Measurements from ENCODE around the gene PRKAG1.

The PRKAG1 gene

DNA sequence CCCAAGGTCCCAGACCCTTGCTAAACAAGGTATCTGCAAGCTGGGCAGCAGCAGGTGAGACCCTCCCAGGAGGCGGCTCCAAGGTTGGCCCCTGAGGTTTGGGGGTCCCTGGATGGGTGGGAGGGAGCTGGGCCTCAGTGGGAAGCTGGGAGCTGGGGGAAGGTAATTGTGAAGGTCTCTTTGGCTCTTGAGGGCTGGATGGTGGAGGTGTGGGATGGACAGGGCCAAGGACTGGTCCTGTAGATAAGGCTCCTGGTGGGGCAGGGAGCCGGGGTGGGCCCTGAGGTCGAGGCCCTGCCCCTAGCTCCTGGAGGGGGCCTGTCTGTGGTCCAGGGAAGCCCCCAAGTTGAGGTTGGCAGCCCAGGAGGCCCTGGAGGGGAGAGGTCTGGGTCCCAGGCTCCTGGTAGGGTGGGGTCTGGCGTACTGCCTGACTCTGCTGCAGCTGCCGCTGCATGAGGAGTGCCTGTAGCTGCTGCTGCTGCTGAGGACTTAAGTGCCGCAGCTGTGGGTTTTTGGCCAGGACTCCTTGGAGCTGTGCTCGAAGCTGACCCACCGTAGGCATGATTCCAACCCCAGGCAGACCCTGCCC is 13.1 kb upstream of the PRKAG1 start:
- no peak for DNase-seq (ENCODE audit: low spot score)

DNA sequence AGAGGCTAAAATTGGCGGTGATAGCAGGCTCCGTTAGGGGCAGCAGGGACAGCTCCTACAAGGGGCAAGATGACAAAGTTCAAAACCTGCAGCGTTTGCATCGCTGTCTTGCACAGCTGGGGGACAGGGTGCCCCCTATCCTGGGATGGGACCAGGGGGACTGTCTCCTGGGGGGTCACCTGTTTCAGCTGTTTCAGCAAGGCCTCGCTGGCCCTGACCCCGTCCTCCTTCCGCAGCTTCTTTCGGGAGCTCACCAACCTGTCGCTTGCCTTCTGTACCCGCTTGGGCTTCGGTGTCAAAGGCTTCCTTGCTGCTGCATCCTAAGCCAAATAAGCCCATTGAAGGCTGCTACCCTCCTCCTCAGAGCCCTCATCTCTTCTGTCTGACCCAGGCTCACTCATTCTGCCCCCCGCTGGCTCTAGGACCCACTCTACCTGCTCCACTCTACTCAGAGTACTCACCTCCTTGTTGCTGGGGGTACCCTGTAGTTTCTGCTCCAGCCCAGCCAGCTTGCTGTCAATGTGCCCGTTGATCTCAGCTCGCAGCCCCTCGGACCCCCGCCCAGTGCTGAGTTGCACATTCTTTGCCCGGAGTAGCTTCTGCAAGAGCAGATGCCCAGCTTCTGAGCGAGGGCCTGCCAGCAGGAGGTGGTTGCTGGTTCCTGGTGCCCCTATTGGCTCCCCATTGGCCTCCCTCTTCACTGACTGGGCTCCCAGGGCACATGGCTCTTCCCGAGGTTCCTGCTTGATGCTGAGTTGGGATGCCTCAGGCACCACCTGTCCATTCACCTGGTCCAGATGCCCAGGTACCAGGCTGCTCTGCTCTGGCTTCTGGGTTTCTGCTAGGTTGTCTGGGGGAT is 12.4 kb upstream of the PRKAG1 start:
- DNase-seq (ENCODE audit: low spot score), result no peak

DNA sequence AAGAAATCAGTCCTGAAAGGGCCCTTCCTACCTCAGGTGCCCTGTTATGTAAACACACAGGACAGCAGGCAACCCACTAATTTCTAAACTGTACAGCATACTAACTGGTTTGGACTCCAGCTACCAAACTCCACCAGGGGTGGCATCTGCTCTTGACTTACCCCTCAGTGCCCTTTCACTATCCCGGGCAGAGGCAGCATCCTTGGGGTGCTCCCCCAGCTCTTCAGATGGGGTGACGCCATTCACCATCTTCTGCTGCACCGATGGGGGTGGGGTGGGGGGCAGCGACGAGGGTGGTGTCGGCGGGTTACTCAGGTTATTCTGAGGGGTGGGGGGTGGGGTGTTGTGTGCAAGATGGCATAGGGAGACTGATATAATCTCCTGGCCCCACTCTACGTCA is 11.5 kb upstream of the PRKAG1 start:
- no peak for DNase-seq (ENCODE audit: low spot score)

DNA sequence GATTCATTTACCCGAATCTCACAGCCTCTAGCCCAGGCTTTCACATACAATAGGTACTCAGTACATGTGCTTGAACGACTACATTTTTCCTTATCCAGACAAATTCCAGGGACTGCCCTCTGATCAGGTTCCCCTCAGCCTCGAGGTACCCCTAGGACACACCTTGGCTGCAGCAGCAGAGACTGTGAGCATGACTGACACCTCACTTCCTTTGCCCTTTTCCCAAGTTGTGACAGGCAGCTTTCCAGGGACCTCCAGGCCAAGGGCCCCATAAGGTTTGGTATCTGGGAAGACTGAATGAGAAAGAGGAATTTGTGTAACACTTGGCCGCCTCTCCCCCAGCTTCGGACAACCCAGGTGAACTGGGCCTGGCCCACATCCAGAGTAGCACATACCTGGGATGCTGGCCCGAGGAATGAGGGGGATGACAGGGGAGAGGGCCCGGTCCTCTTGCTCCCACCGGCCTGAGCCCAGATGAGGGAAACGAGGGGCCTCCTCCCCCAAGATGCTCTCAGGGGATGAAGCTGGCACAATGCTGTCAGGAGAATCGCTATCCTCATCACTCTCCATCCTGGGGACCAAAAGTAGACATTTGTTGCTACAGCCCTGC is 10.2 kb upstream of the PRKAG1 start:
- no peak for DNase-seq (ENCODE audit: low spot score)

DNA sequence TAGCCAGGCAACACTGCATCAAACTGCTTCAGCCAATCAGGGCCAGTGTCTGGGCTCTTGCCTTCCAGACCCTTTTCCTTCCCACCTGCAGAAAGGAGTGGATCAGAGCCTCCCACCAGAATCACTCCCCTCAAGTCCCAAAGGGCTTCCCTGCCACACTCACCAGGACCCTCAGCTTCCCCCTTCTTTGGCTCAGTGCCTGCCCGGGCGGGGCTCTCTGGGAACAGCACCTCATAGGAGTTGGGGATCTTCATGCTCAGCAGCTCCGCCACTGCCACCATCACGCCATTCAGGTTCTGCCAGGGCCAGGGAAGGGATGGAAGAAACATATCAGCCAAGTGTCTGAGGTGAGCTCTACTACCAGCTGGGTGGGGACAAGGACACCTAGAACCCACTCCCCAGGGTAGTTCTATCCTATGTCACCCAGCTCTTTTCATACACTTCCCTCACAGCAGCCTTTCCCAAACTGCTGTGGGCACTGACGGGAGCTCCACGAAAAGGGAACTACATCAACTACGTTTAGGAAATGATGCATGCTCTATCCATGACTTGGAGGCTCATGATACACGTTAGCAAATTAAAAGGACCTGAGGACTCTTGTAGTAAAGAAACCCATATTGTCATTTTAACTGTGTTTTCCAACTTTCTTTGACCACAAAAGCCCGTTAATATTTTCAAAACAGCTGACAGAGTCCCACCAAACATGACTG is 9.4 kb upstream of the PRKAG1 start:
- DNase-seq (ENCODE audit: low spot score), result no peak

DNA sequence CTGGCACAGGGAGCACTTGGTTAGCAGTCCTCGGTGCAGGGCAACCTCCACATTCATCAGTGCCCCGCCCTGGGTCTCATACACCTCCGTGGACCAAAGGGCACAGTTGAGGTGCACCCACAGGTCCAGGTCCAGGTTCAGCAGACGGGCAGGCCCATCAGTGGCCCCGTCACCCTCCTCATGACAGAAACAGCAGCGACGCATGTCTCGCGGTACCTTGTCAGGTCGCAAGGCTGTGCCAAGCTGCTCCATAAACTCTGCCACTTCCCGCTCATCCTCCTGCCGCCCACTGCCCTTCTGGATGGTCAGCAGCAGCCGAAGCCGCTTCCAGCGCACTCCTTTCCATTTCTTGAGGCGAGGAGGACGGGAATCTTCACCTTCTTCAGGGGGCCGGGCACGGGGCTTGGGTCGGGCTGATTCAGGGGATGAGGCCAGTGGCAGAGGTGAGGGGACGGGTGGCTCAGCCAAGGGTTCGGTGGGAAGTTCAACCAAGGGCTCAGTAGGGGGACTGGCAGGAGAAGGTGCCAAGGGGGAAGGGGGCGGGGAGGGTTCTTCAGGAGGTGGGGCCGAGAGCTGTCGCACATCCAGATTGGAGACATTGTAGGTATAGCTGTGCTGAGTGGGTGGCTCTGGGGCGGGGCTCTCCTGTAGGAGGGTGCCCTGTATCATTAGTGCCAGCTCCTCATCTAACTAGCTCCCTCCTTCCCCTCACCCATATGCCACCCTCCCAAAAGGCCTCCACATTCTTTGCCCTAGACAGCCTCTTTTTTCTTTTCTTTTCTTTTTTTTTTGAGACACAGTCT is 8.3 kb upstream of the PRKAG1 start:
- DNase-seq (ENCODE audit: low spot score), result no peak

DNA sequence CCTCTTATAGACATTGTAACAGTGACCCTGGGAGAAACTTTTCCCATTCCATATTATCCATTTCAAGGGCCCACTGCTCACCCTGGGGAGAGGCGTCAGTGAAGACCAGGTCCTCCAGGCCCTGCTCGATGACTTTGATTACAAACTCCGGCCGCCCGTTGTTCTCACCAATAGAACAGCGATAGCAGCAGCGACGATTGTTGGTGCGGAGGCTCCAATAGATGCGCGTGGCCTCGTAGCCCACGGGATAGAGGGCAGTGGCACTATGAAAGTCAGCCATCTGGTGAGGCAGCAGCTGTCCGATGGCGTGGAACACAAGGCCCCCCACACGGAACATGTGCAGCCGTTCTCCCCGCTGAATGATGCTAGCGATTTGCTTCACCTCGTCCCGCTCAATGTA is 7.5 kb upstream of the PRKAG1 start:
- DNase-seq (ENCODE audit: low spot score), result no peak

DNA sequence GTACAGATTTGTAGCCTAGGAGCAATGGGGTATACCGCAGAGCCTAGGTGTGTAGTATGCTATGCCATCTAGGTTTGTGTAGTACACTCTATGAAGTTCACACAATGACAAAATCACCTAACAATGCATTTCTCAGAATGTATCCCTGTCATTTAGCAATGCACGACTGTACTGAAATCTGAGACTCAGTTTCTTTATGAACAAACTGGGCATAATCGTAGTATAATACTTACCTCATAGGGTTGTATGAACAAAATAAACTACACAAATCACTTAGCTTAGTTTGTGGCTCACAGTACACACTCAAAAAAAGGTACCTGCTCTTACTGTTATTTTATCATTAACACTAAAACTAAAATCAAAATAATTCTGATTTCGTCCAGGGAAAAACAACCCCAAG is 6.9 kb upstream of the PRKAG1 start:
- no peak for DNase-seq (ENCODE audit: low spot score)

DNA sequence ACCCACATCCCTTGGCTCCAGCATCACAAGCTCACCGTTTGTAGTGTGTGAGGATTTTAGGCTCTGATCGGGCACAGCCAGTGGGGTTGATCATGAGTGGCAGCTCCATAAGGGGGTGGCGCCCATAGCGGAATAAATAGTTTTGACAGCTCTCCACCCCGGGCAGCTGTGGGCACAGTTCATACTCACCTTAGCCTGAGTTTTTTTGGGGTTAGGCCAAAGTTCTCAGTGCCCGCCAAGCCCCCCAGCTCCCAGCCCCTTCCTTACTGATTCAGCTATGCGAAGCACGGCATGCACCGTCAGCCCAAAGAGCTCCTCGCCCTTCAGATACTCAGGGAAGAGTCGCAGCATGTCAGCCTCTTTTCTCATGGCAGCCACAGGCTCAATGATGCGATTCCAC is 6.0 kb upstream of the PRKAG1 start:
- no peak for DNase-seq (ENCODE audit: low spot score)

DNA sequence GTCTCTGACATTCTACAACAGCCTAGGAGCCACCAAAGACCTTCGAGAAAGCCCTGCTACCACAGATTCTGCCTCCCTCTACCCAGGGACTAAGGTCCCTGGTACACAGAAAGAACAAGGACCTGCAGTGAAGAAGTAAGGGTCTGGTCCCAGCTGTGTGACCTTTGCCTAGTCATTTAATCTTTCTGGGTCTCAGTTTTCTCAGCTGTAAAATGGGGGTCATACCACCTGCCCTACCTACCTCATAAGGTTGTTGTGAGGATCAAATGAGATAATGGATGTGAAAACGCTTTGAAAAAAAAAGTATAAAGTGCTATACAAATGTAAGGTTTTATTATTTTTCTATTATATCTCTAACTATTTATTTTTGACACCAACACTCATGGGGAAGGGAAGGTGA is 5.2 kb upstream of the PRKAG1 start:
- no peak for DNase-seq (ENCODE audit: low spot score)

DNA sequence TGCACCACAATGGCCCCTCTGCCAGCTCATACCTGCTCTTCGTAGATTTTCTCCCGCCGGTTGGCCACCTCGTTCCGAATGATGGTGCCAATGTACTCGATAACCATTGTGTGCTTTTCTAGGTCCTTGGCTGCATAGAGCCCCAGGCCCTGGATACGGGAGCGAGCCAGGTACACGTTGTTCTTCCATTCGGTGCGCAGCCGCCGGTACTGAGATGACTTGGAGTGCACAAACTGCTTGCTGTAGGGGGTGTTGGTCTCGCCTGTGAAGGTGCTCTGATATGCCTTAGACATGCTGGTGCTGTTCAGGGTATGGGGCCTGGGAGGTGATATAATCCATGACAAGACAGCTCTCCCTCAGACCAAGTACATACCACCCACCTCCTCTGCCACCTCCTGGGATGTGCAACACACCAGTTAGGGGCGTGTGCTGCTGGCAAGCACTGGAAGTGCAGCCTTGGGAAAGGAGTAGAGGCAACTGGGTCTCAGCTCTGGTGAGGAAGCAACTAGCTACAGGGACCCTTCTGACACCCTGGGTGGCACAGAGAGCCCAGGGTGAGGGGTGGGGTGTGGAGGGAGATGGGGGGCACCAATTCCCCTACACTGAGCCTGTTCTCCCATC is 4.1 kb upstream of the PRKAG1 start:
- no peak for DNase-seq (ENCODE audit: low spot score)

DNA sequence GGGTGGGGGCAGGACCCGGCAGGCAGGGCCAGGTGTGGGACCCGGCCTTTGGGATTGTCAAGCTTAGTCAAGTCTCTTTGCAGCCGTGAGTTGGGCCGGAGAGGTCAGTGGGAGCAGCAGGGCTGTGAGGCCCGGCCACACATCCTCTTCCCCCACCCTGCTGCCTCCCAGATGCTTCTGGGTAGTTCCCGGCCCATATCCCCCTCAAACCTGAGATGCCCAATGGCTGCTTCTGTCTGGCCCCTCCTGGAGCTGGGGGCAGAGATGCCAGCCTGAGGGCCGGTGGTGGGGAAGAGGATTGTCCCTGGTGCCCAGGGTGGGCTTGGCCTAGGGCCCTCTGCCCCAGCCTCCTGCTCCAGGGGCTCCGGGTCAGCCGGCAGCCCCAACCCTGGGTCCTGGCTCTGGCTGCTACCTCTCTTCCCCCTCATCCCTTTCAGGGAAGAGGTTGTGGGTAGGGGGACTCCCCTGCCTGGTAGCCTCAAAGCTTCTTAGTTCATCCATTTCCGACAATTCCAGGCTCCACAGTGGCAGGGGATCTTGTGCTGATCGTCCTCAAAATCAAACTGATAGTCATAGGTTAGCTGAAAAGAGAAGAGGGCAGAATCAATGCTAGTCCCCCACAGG is 2.8 kb upstream of the PRKAG1 start:
- DNase-seq (ENCODE audit: low spot score), result no peak

DNA sequence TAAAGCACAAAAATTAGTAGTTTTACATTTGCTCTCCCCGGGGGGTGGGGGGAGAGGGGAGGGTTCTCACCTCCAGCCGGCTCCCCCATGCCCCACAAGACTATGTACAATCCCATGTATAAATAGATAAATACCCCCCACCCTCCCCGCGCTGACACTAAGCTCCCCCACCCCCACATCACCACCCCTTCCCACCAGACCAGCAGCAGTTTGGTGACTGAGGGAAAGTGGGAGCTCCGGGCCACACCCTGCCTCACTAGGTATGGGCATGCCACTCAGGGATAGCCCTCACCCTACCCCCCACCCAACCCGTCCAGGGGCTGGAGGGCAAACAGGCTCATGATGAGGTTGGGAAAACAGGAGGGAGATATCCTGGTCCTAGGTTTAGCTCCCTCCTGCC is 1.9 kb upstream of the PRKAG1 start:
- DNase-seq (ENCODE audit: low spot score), result no peak

DNA sequence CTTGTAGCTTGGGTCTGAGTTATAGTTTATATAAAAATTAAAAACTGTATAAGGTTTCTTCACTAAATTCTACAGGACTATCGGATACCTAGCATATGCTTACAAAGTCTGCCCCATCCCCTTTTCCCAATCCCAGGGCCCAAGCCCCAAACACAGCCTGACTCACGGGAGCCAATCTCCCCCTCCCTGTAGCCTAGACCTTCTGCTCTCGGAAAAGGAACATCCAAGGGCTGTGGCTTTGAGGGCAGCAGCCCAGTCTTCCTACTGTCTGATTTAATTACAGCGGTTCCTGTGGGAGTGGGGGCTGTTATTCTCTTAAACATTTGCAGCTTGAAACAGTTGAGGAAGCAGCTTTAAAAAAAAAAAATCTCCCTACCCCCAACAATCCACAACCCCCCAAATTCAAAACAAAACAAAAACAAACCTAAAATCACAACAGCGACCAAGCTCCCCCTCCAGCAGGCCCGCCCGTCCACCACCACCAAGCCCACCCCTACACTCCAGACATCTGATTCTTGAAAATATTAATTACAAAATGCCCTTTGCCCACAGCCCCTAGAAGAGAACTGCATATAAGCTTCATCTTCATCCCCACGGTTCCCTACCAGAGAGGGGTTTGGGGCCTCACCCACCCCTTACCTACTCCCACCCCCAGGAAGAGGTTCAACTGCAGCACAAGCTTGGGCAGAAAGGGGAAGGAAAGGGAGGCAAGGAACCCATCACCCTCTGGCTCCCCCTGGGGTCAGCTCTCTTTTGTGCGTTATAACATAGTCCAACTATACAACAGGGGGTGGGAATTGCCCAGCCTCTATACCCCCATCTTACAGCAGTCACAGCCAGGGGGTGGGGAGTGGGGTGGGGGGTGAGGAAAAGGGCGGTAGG is 1.1 kb upstream of the PRKAG1 start:
- DNase-seq (ENCODE audit: low spot score), result peak; percentile 36

DNA sequence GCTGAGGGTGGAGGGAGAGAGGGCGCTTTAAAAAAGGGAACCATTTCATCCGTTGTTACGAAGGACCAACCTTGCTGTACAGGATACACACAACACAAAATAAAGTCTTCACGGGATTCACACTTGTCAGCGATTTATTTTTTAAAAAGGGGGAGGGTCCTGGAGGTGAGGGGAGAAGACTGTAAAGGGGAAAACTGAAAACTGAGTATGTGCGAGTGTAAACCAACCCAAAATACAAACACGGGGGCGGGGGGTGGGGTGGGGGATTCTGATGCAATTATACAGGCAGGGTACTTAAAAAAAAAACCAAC is 499 bp upstream of the PRKAG1 start:
- DNase-seq (ENCODE audit: low spot score), result no peak

DNA sequence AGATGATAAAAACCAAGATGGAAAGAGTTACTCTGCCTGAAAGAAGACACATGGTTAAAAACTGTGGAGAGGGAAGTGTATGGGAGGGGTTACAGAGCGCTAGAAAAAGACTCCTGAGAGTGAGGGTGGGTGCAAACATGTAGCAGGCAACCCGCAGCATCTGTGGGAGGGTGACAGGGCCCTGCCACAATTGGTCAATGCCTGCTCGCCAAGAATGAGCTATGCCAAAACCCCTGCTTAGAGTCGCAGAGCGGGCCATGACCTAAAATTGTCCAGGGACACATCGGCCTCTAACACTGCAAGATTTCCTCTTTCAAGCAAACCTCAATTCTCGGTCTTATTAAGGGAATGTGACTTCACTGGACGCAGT is 700 bp downstream of the PRKAG1 start:
- peak; percentile 48 for DNase-seq (ENCODE audit: low spot score)

DNA sequence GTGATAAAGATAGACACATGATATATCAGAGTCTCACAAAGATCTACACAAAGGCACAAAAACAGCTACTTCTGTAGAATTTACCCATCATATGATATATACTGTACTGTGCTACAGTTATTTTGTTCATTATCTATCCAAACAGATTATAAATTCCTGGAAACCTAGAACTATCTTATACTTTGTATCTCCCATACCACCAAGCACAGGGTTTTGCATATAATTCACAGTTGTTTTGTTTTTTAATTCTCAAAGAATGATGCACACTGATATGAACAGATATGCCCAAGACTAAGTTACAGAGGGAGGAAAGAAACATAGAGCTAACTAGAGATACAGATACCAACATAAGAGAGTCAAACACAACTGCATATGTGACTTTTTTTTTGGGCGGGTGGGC is 3.4 kb downstream of the PRKAG1 start:
- DNase-seq (ENCODE audit: low spot score), result no peak

DNA sequence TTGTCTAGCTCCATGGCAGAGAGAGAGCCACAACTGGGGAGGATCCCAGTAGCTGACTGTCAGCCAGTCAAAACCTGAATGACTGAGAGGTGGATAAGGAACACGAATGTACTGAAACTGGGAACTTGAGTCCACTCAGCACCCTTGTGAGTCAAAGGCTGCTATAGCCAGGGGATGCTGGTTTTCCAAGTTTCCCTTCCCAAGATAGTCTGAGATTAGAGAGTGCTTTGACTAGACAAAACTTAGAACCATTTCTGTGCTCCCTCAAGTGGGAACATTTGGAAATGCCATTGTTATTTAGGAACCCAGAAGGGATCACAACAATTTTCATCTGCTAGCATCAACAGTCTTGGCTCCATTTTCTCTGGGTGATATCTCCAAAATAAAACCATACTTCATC is 4.0 kb downstream of the PRKAG1 start:
- DNase-seq (ENCODE audit: low spot score), result no peak

DNA sequence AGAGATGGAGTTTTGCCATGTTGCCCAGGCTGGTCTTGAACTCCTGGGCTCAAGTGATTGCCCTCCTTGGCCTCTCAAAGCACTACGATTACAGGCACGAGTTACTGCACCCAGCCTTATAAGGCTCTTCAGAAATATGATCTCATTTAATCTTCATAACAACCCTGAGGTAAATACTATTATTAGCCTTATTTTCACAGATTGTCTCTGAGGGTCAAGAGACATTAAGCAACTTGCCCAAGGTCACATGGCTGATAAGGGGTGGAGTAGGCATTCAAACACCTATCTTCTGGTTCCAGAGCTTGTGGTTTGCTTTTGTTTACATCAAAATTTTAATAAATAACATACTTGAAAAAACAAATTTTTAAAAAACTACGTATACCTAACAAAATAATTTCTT is 5.1 kb downstream of the PRKAG1 start:
- DNase-seq (ENCODE audit: low spot score), result no peak

DNA sequence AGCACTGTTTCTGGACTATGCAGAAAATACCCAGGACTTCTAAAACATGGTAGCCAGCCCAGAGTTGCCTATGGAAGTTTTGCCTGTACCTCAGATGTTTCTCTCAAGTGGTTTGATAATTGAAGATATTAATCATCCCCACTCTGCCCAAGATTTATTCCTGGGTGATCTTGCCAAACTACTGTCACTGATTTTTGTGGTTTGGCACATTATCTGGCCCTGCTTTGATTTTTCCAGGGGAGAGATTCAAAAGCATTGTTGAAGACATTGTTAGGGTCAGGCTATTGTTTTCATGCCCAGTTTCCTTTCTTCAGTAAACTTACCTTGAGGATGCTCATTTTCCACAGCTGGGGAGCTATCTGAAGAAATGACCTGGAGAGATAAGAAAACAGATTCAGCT is 5.8 kb downstream of the PRKAG1 start:
- no peak for DNase-seq (ENCODE audit: low spot score)
